OCI-LY7 (cell line): Measurements from ENCODE around the gene ZDHHC9.

ENCODE experiments used
- CTCF ChIP-seq: fragments of 200-600 bp; sonication (generic); conservative IDR thresholded peaks from 2 replicates; pipeline ENCODE4 v1.5.1; 2014; ENCODE audit warnings: mild to moderate bottlenecking, antibody characterized with exemption, low read length, moderate library complexity, mixed read lengths
- EZH2phosphoT487 ChIP-seq: fragments of 200-600 bp; sonication (generic); IDR thresholded peaks from 2 replicates; pipeline ENCODE4 v1.6.1; 2018; ENCODE audit warnings: low read depth, borderline replicate concordance, mild to moderate bottlenecking, mixed run types, antibody characterized with exemption, low read length, moderate library complexity, mixed read lengths

DNA sequence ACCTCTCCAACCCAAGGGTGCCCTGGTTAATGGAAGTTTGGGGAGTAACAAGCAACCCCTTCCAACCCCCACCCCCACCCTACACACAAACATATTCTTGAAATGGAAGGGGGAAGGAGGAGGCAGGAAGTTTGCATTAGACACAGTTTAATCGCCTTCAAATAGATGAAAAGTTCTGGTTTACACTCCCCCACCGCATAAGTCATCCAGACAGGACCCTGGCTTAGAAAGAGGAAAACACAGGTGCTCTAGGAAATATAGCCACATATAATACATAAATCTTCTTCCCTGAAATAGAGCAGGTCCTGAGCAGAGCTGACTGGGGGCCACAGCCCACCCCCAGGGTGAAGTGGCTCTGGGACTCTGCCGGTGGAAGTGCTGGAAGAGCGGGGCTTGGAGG, 38.9 kb downstream of the ZDHHC9 start:
- TF ChIP-seq CTCF (no peak), EZH2phosphoT487 (no peak)
